OCI-LY1 (cell line): ENCODE measurements around the gene FCHO1.

Experiments used
- H2AFZ ChIP-seq: fragments of 200-600 bp; sonication (generic), shearing (Covaris generic); 2 replicates; pipeline ENCODE4 v1.6.0; 2014; ENCODE audit warnings: antibody characterized with exemption, mild to moderate bottlenecking, low read length
- H3F3A ChIP-seq: fragments of 200-600 bp; sonication (generic), shearing (Covaris generic); 2 replicates; pipeline ENCODE4 v1.6.0; 2014; ENCODE audit warnings: mild to moderate bottlenecking, antibody characterized with exemption, low read length, moderate library complexity; ENCODE audit not compliant: insufficient read depth
- H3K27ac ChIP-seq: fragments of 200-600 bp; sonication (generic); 2 replicates; pipeline ENCODE4 v1.5.1; 2014; ENCODE audit warnings: low read length, mixed run types, mild to moderate bottlenecking, low read depth; ENCODE audit not compliant: poor library complexity, severe bottlenecking
- H3K27me3 ChIP-seq: fragments of 200-600 bp; sonication (generic); 2 replicates; pipeline ENCODE4 v1.6.0; 2014; ENCODE audit warnings: antibody characterized with exemption, mild to moderate bottlenecking, low read length, moderate library complexity; ENCODE audit not compliant: insufficient read depth
- H3K36me3 ChIP-seq: fragments of 200-600 bp; sonication (generic); 2 replicates; pipeline ENCODE4 v1.6.1; 2014; ENCODE audit warnings: mild to moderate bottlenecking, antibody characterized with exemption, low read length, moderate library complexity, mixed read lengths; ENCODE audit not compliant: insufficient read depth
- H3K4me1 ChIP-seq: fragments of 200-600 bp; sonication (generic); 2 replicates; pipeline ENCODE4 v1.5.1; 2014; ENCODE audit warnings: mild to moderate bottlenecking, low read length, moderate library complexity; ENCODE audit not compliant: insufficient read depth, severe bottlenecking
- H3K4me2 ChIP-seq: fragments of 200-600 bp; sonication (generic), shearing (Covaris generic); 2 replicates; pipeline ENCODE4 v1.6.1; 2014; ENCODE audit warnings: low read length
- H3K4me3 ChIP-seq: fragments of 200-600 bp; sonication (generic); 2 replicates; pipeline ENCODE4 v1.5.1; 2014; ENCODE audit warnings: low read length, low read depth, mild to moderate bottlenecking, mixed read lengths; ENCODE audit not compliant: poor library complexity, severe bottlenecking
- H3K79me2 ChIP-seq: fragments of 200-600 bp; shearing (Covaris generic); 2 replicates; pipeline ENCODE4 v1.6.1; 2016; ENCODE audit warnings: mixed run types, low read length, mixed read lengths; ENCODE audit not compliant: insufficient read depth
- H3K9ac ChIP-seq: fragments of 200-600 bp; sonication (generic), shearing (Covaris generic); 2 replicates; pipeline ENCODE4 v1.6.1; 2014; ENCODE audit warnings: mild to moderate bottlenecking, low read length, mixed read lengths
- H3K9me2 ChIP-seq: fragments of 200-600 bp; sonication (generic), shearing (Covaris generic); 2 replicates; pipeline ENCODE4 v1.6.1; 2014; ENCODE audit warnings: low read depth, mild to moderate bottlenecking, low read length, mixed read lengths
- H3K9me3 ChIP-seq: fragments of 200-600 bp; shearing (Covaris generic); 2 replicates; pipeline ENCODE4 v1.6.1; 2014; ENCODE audit warnings: low read length, mixed read lengths
- H4K20me1 ChIP-seq: fragments of 200-600 bp; sonication (generic), shearing (Covaris generic); 2 replicates; pipeline ENCODE4 v1.6.0; 2016; ENCODE audit warnings: mild to moderate bottlenecking, low read length; ENCODE audit not compliant: insufficient read depth
- CTCF ChIP-seq: fragments of 200-600 bp; sonication (generic), shearing (Covaris generic); IDR thresholded peaks from 2 replicates; pipeline ENCODE4 v1.5.1; 2017; ENCODE audit warnings: mild to moderate bottlenecking, antibody characterized with exemption, low read length, moderate library complexity, mixed read lengths
- EZH2 ChIP-seq: fragments of 200-600 bp; sonication (generic), shearing (Covaris generic); IDR thresholded peaks from 2 replicates; pipeline ENCODE4 v1.8.0; 2017; ENCODE audit warnings: borderline replicate concordance, mixed run types, mild to moderate bottlenecking, antibody characterized with exemption, low read length, moderate library complexity, mixed read lengths

FCHO1 gene

DNA sequence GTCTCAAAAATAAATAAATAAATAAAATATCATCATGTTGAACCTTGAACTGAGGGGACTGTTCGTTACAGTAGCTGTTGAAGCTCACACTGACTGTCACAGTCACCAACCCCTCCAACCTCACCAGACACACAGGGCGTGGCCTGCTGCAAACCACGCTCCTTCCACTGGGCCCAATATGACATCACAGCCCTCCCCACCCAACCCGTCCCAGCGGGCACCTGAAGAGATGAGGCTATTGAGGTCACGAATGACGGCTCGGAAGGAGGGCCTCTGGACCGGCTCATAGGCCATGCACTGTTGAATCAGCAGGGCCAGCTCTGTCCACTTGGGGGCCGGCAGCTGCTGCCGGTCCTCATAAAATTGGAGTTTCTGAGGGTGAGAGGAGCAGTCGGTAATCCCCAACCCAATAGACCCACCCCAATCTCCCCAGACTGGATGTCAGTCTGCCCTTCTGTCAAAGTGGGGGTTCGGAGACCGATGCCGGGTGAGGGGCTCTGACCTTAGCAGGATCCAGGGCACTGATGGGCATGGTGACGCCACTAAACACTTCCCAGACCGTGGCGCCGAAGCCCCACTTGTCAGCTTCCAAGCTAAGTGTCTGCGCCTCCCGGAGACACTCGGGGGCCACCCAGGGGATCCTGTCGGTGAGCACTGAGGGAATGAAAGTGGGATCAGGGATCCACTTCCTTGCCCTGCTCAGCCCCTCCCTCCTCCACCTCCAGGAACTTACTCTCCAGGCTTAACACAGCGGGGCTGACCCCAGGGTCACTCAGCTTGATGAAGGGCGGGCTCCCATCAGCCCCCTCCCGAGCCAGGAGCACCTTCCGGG, 83.3 kb downstream of the FCHO1 start:
- H3K27ac ChIP-seq, result no peak overlapping the region
- no peaks in the 10 kb centered on the region for H3K9me2 ChIP-seq
- no peaks in the 10 kb centered on the region for H3K9me3 ChIP-seq
- H3K4me3 ChIP-seq, result no peak overlapping the region
- no peaks in the 10 kb centered on the region for H3K4me1 ChIP-seq
- no peaks in the 10 kb centered on the region for H3K27me3 ChIP-seq
- H3K4me2 ChIP-seq, result no peak overlapping the region
- H3K79me2 ChIP-seq, result no peaks in the 10 kb centered on the region
- no peaks in the 10 kb centered on the region for H3K36me3 ChIP-seq
- no peaks in the 10 kb centered on the region for H3F3A ChIP-seq
- H4K20me1 ChIP-seq, result no peaks in the 10 kb centered on the region
- no peak for TF ChIP-seq CTCF
- no peak for TF ChIP-seq EZH2
- no peak overlapping the region for H3K9ac ChIP-seq
- no peak overlapping the region for H2AFZ ChIP-seq

DNA sequence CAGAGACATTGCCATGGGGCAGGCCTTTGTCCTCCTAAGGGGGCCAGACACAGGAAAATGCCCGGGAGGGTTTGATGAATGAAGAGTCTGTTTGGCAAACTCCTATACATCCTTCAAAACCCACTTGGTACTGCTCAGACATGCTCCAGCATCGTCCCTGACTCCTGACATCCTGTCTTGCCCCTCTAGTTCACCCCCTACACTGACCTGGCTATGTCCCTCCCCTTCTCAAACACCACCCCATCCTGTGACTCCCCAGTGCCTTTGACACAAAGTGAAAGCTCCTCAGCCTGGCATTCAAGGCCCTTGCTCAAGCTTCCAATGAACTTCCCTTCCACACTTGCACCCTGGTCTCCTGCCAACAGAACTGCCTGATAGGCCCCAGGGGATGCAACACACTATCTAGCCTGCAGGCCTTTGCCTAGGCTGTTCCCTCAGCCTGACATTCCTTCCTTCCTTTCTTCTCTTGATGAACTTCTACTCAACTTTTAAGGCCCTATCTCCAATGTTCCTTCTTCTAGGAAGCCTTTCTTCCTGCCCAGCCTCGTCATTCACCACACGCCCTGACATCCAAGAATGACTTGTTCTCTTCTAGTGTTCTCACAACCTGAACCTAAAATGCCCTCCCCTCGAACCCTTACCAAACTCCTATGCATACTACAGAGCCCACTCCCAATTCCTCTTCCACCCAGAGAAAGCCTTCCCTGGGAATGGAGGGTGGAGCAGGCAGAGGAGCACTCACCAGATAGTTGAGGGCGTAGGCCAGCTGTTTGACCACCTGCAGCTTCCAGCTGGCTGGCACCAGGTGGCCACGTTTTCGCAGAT, 84.1 kb downstream of the FCHO1 start:
- TF ChIP-seq EZH2, result no peak
- no peak for TF ChIP-seq CTCF
- H3K4me2 ChIP-seq, result no peak overlapping the region
- H3K9ac ChIP-seq, result no peak overlapping the region
- no peaks in the 10 kb centered on the region for H3K9me3 ChIP-seq
- H3K4me3 ChIP-seq, result no peak overlapping the region
- H4K20me1 ChIP-seq, result no peaks in the 10 kb centered on the region
- no peaks in the 10 kb centered on the region for H3F3A ChIP-seq
- no peaks in the 10 kb centered on the region for H3K9me2 ChIP-seq
- H3K4me1 ChIP-seq, result no peaks in the 10 kb centered on the region
- no peak overlapping the region for H3K27ac ChIP-seq
- H3K36me3 ChIP-seq, result no peaks in the 10 kb centered on the region
- no peaks in the 10 kb centered on the region for H3K79me2 ChIP-seq
- H3K27me3 ChIP-seq, result no peaks in the 10 kb centered on the region
- no peak overlapping the region for H2AFZ ChIP-seq

DNA sequence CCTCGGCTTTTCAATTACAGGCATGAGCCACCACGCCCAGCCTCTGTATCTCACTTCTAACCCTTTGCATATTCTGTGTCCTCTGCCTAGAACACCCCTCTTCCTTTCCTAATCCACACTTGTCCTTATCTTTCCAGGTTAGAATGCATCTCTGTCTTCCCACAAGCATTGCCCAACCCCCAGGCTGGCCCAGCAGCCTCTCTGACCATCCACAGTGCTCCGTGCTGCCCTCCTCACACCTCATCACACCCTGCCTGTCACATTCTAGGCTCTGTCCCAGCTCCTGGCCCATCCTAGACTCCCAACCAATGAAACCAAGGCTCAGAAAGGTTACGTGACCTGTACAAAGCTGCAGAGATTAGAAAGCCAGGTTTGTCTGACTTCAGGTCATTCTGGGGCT, 85.3 kb downstream of the FCHO1 start:
- no peaks in the 10 kb centered on the region for H3F3A ChIP-seq
- no peak overlapping the region for H3K27ac ChIP-seq
- H3K9me2 ChIP-seq, result no peaks in the 10 kb centered on the region
- H2AFZ ChIP-seq, result no peak overlapping the region
- TF ChIP-seq EZH2 (no peak), CTCF (no peak)
- H3K79me2 ChIP-seq, result no peaks in the 10 kb centered on the region
- H3K9me3 ChIP-seq, result no peaks in the 10 kb centered on the region
- no peak overlapping the region for H3K4me2 ChIP-seq
- H3K9ac ChIP-seq, result no peak overlapping the region
- H3K4me3 ChIP-seq, result no peak overlapping the region
- no peaks in the 10 kb centered on the region for H3K27me3 ChIP-seq
- H4K20me1 ChIP-seq, result no peaks in the 10 kb centered on the region
- no peaks in the 10 kb centered on the region for H3K36me3 ChIP-seq
- no peaks in the 10 kb centered on the region for H3K4me1 ChIP-seq
